Lung (tissue), 12 donors: Measurements from ENCODE around the gene SLC25A44. TPM values are rescaled to one million over a fixed set of nuclear protein-coding genes. Genes with fewer than 3 reads are reported as not detected.

Experiments
- ATAC-seq: fragments of 200-7000 bp; cut with Tn5 transposase; one replicate; pipeline ENCODE4 v1.9.1; 2020; ENCODE audit warnings: moderate number of reproducible peaks; ENCODE audit not compliant: insufficient read depth, low FRiP score
- DNase-seq, 3 donors: peaks; one replicate each; pipeline ENCODE4 v3.0.0-alpha.2; 2013 to 2017
- H3K27ac ChIP-seq, 2 donors: one replicate each; pipeline ENCODE4 v1.5.1; 2013; ENCODE audit warnings: mild to moderate bottlenecking in 2 of 2, moderate library complexity in 2 of 2, control low read depth in 1 of 2, inconsistent platforms in 1 of 2, low read depth in 1 of 2, low read length in 1 of 2
- H3K27me3 ChIP-seq, 3 donors: one replicate each; pipeline ENCODE4 v1.5.1; 2013; ENCODE audit warnings: low read length in 2 of 3; ENCODE audit not compliant: control insufficient read depth in 3 of 3, insufficient read depth in 3 of 3
- H3K36me3 ChIP-seq, 4 donors: one replicate each; pipeline ENCODE4 v1.5.1; 2013; ENCODE audit warnings: low read length in 4 of 4, mild to moderate bottlenecking in 1 of 4, moderate library complexity in 1 of 4; ENCODE audit not compliant: control insufficient read depth in 4 of 4, insufficient read depth in 4 of 4
- H3K4me1 ChIP-seq, 5 donors: one replicate each; pipeline ENCODE4 v1.5.1; 2013; ENCODE audit warnings: low read length in 5 of 5, mild to moderate bottlenecking in 2 of 5, moderate library complexity in 1 of 5; ENCODE audit not compliant: control insufficient read depth in 5 of 5, insufficient read depth in 5 of 5
- H3K4me3 ChIP-seq: one replicate; pipeline ENCODE4 v1.5.1; 2013; ENCODE audit warnings: mild to moderate bottlenecking, control low read depth, moderate library complexity
- H3K9ac ChIP-seq, 2 donors: one replicate each; pipeline ENCODE4 v1.5.1; 2013; ENCODE audit warnings: low read length in 2 of 2, control low read depth in 1 of 2; ENCODE audit not compliant: insufficient read depth in 1 of 2
- H3K9me3 ChIP-seq, 4 donors: one replicate each; pipeline ENCODE4 v1.5.1; 2013; ENCODE audit warnings: low read length in 3 of 4, mild to moderate bottlenecking in 1 of 4, moderate library complexity in 1 of 4; ENCODE audit not compliant: control insufficient read depth in 4 of 4, insufficient read depth in 3 of 4
- CTCF ChIP-seq: IDR thresholded peaks from 2 replicates; pipeline ENCODE4 v1.5.1; 2012; ENCODE audit warnings: mild to moderate bottlenecking; ENCODE audit errors: control extremely low read depth, extremely low read depth
- WGBS, 2 donors: extraction: QIAGEN DNeasy Blood & Tissue Kit; methylation state at CpG; one replicate each; pipeline ENCODE4 v1.1.7; 2013; 5-methylcytosine and 5-hydroxymethylcytosine counted together
- polyA plus RNA-seq, 2 donors: library from polyadenylated mRNA; stranded (reverse); fragments of 200-250 nt; gene quantifications; one replicate each; pipeline ENCODE4 v1.2.1, GENCODE V29; 2013
- total RNA-seq, 2 donors: library from RNA; depleted of rRNA in 1 of 2; stranded (reverse); fragments of >200 nt in 1 of 2; gene quantifications; one replicate each; pipeline ENCODE4 v1.2.1, GENCODE V29; 2014 to 2021
- donor health status: control.
- donor health status: control.
- donor health status: Bipolar disorder and iron deficiency.
- donor health status: healthy.
- donor health status: DM: yes; HTN: yes; CAD: no.

Gene SLC25A44
- total and polyA plus RNA-seq, 4 donors: 8.0 to 28.4 (median 16.5) TPM

GRCh38 chr1:156155756-156156510, 38.0 kb upstream of the SLC25A44 start:
- TF ChIP-seq CTCF: no peak
- Histone ChIP-seq H3K36me3 (peaks cover 0 to 1% (median 0%) of the 10 kb centered on the region in 4 donors), H3K4me3 (no peak overlapping the region), H3K27ac (no peak overlapping the region), H3K9ac (no peak overlapping the region), H3K9me3 (no peaks in the 10 kb centered on the region), H3K4me1 (peaks cover 0 to 8% (median 4%) of the 10 kb centered on the region in 5 donors), H3K27me3 (peaks cover 0 to 2% (median 0%) of the 10 kb centered on the region in 3 donors)
- ATAC-seq (no peak), DNase-seq (no peak)
- 47 to 59% methylated on average over 12 of the region's 12 CpGs for WGBS, 2 donors

GRCh38 chr1:156157506-156157905, 36.4 kb upstream of the SLC25A44 start:
- Histone ChIP-seq H3K36me3 (peaks cover 0 to 1% (median 0%) of the 10 kb centered on the region in 4 donors), H3K4me3 (no peak overlapping the region), H3K27me3 (no peaks in the 10 kb centered on the region), H3K27ac (no peak overlapping the region), H3K4me1 (peaks cover 0 to 20% (median 5%) of the 10 kb centered on the region in 5 donors), H3K9ac (no peak overlapping the region), H3K9me3 (no peaks in the 10 kb centered on the region)
- WGBS, 2 donors: 53 to 80% methylated on average over 3 of the region's 3 CpGs
- no peak for TF ChIP-seq CTCF
- ATAC-seq (no peak), DNase-seq (no peak)

- peaks cover 0 to 25% (median 8%) of the 10 kb centered on the region in 5 donors for H3K4me1 ChIP-seq
- WGBS, 2 donors: 89 to 96% methylated on average over 5 of the region's 5 CpGs
Observed at GRCh38 chr1:156157966-156158365, 35.9 kb upstream of the SLC25A44 start.

More at GRCh38 chr1:156157966-156158365, 35.9 kb upstream of the SLC25A44 start:
- Histone ChIP-seq H3K9ac (no peak overlapping the region), H3K27ac (no peak overlapping the region), H3K4me3 (no peak overlapping the region), H3K36me3 (peaks cover 0 to 1% (median 0%) of the 10 kb centered on the region in 4 donors), H3K9me3 (no peaks in the 10 kb centered on the region), H3K27me3 (no peaks in the 10 kb centered on the region)
- no peak for DNase-seq
- TF ChIP-seq CTCF: no peak
- no peak for ATAC-seq
